OCI-LY1 (cell line): ENCODE data around the gene TDRKH.

ENCODE experiments used
- H2AFZ ChIP-seq: fragments of 200-600 bp; sonication (generic), shearing (Covaris generic); 2 replicates; pipeline ENCODE4 v1.6.0; 2014; ENCODE audit warnings: antibody characterized with exemption, mild to moderate bottlenecking, low read length
- H3F3A ChIP-seq: fragments of 200-600 bp; sonication (generic), shearing (Covaris generic); 2 replicates; pipeline ENCODE4 v1.6.0; 2014; ENCODE audit warnings: mild to moderate bottlenecking, antibody characterized with exemption, low read length, moderate library complexity; ENCODE audit not compliant: insufficient read depth
- H3K27ac ChIP-seq: fragments of 200-600 bp; sonication (generic); 2 replicates; pipeline ENCODE4 v1.5.1; 2014; ENCODE audit warnings: low read length, mixed run types, mild to moderate bottlenecking, low read depth; ENCODE audit not compliant: poor library complexity, severe bottlenecking
- H3K27me3 ChIP-seq: fragments of 200-600 bp; sonication (generic); 2 replicates; pipeline ENCODE4 v1.6.0; 2014; ENCODE audit warnings: antibody characterized with exemption, mild to moderate bottlenecking, low read length, moderate library complexity; ENCODE audit not compliant: insufficient read depth
- H3K36me3 ChIP-seq: fragments of 200-600 bp; sonication (generic); 2 replicates; pipeline ENCODE4 v1.6.1; 2014; ENCODE audit warnings: mild to moderate bottlenecking, antibody characterized with exemption, low read length, moderate library complexity, mixed read lengths; ENCODE audit not compliant: insufficient read depth
- H3K4me1 ChIP-seq: fragments of 200-600 bp; sonication (generic); 2 replicates; pipeline ENCODE4 v1.5.1; 2014; ENCODE audit warnings: mild to moderate bottlenecking, low read length, moderate library complexity; ENCODE audit not compliant: insufficient read depth, severe bottlenecking
- H3K4me2 ChIP-seq: fragments of 200-600 bp; sonication (generic), shearing (Covaris generic); 2 replicates; pipeline ENCODE4 v1.6.1; 2014; ENCODE audit warnings: low read length
- H3K4me3 ChIP-seq: fragments of 200-600 bp; sonication (generic); 2 replicates; pipeline ENCODE4 v1.5.1; 2014; ENCODE audit warnings: low read length, low read depth, mild to moderate bottlenecking, mixed read lengths; ENCODE audit not compliant: poor library complexity, severe bottlenecking
- H3K79me2 ChIP-seq: fragments of 200-600 bp; shearing (Covaris generic); 2 replicates; pipeline ENCODE4 v1.6.1; 2016; ENCODE audit warnings: mixed run types, low read length, mixed read lengths; ENCODE audit not compliant: insufficient read depth
- H3K9ac ChIP-seq: fragments of 200-600 bp; sonication (generic), shearing (Covaris generic); 2 replicates; pipeline ENCODE4 v1.6.1; 2014; ENCODE audit warnings: mild to moderate bottlenecking, low read length, mixed read lengths
- H3K9me2 ChIP-seq: fragments of 200-600 bp; sonication (generic), shearing (Covaris generic); 2 replicates; pipeline ENCODE4 v1.6.1; 2014; ENCODE audit warnings: low read depth, mild to moderate bottlenecking, low read length, mixed read lengths
- H3K9me3 ChIP-seq: fragments of 200-600 bp; shearing (Covaris generic); 2 replicates; pipeline ENCODE4 v1.6.1; 2014; ENCODE audit warnings: low read length, mixed read lengths
- H4K20me1 ChIP-seq: fragments of 200-600 bp; sonication (generic), shearing (Covaris generic); 2 replicates; pipeline ENCODE4 v1.6.0; 2016; ENCODE audit warnings: mild to moderate bottlenecking, low read length; ENCODE audit not compliant: insufficient read depth
- EZH2 ChIP-seq: fragments of 200-600 bp; sonication (generic), shearing (Covaris generic); IDR thresholded peaks from 2 replicates; pipeline ENCODE4 v1.8.0; 2017; ENCODE audit warnings: borderline replicate concordance, mixed run types, mild to moderate bottlenecking, antibody characterized with exemption, low read length, moderate library complexity, mixed read lengths
- TF ChIP-seq, protein P1 (sequence below): fragments of 200-600 bp; sonication (generic), shearing (Covaris generic); IDR thresholded peaks from 2 replicates; pipeline ENCODE4 v1.5.1; 2017; ENCODE audit warnings: mild to moderate bottlenecking, antibody characterized with exemption, low read length, moderate library complexity, mixed read lengths

The TDRKH gene

DNA sequence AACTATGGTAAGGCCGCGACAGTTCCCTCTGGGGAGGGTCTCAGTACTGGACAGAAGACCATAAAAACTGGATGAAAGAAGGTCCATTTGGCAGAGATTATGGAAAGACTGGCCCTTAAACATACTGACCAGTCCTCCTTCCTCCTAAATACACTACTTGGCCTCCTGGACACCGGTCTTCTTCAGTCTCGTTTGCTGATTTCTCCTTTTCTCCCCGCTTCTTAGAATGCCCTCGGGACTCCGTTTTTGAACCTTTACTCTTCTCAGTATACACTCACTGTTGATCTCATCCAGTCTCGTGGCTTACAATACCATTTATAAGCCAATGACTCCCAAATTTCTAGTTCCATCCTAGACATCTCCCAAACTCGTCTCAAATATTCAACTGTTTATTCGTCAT lies 26.3 kb downstream of the TDRKH start:
- H3K36me3 ChIP-seq, result peaks cover 32% of the 10 kb centered on the region
- H3K4me1 ChIP-seq, result peaks cover 16% of the 10 kb centered on the region
- peak overlapping the region; percentile 34 for H3K27ac ChIP-seq
- H3F3A ChIP-seq, result no peaks in the 10 kb centered on the region
- no peaks in the 10 kb centered on the region for H3K27me3 ChIP-seq
- no peaks in the 10 kb centered on the region for H4K20me1 ChIP-seq
- no peaks in the 10 kb centered on the region for H3K9me2 ChIP-seq
- TF ChIP-seq, protein P1, sequence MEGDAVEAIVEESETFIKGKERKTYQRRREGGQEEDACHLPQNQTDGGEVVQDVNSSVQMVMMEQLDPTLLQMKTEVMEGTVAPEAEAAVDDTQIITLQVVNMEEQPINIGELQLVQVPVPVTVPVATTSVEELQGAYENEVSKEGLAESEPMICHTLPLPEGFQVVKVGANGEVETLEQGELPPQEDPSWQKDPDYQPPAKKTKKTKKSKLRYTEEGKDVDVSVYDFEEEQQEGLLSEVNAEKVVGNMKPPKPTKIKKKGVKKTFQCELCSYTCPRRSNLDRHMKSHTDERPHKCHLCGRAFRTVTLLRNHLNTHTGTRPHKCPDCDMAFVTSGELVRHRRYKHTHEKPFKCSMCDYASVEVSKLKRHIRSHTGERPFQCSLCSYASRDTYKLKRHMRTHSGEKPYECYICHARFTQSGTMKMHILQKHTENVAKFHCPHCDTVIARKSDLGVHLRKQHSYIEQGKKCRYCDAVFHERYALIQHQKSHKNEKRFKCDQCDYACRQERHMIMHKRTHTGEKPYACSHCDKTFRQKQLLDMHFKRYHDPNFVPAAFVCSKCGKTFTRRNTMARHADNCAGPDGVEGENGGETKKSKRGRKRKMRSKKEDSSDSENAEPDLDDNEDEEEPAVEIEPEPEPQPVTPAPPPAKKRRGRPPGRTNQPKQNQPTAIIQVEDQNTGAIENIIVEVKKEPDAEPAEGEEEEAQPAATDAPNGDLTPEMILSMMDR, result no peak
- no peak for TF ChIP-seq EZH2
- no peaks in the 10 kb centered on the region for H3K79me2 ChIP-seq
- peak overlapping the region; percentile 43 for H2AFZ ChIP-seq
- peak overlapping the region; percentile 97 for H3K4me3 ChIP-seq
- H3K9me3 ChIP-seq, result no peaks in the 10 kb centered on the region
- H3K4me2 ChIP-seq, result peak overlapping the region; percentile 88
- peak overlapping the region; percentile 94 for H3K9ac ChIP-seq

DNA sequence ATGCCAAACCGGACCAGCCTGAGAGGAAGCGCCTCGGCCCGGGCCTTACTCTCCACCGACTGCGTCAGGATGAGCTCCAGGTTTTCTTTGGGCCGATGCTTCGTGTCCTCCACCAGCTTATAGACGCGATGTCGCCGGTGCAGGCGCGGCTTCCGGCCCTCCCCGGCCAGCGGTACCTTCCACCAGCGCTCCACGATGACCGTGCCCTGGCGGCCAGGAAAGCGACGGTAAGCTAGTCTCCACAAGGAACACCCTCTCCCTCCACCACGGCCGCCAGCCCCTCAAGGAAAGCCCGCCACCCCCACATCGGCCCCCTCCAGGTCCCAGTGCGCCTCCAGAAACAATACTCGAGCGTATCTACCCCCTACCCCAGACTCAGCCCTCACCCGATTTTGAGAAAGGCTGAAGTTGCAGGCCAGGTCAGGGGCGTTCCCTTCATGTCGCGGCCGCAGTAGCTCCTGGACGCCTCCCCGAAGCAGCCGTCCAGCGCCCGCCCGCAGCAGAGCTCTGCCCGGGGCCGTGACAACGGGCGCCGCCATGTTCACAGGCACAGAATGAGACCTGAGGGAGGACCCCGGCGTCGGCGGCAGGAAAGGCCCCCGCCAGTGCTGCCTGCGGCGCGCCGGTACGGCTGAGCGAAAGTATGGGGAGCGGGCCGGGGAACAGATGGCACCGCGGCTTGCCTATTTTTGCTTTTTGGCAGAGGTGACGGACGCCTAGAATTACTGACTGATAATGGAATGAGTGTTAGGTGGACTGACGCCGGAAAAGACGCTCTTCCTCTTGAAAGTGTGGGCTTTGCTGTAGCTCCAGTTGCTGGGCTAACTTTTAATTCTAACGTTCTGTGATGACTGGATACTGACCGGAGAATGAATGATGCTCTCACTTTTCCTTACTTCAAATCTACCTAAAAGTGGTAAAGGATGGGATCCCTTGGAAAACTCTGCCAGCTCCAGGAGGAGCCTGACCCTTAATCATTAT lies 27.1 kb downstream of the TDRKH start, which contains the start of gene MRPL9:
MRPL9 (minus strand) TSS at position 556 of the 981 bp plus-strand sequence; CDS start at position 539, 17 bp downstream.
- Histone ChIP-seq H3K79me2 (no peaks in the 10 kb centered on the region), H3F3A (no peaks in the 10 kb centered on the region), H4K20me1 (no peaks in the 10 kb centered on the region), H3K4me3 (peak within 1 kb of the TSS; percentile 97), H3K27ac (peak within 1 kb of the TSS; percentile 34), H3K9me2 (no peaks in the 10 kb centered on the region), H3K9ac (peak within 1 kb of the TSS; percentile 94), H2AFZ (peak within 1 kb of the TSS; percentile 57), H3K9me3 (no peaks in the 10 kb centered on the region), H3K4me1 (peaks cover 16% of the 10 kb centered on the region), H3K4me2 (peak within 1 kb of the TSS; percentile 88), H3K36me3 (peaks cover 39% of the 10 kb centered on the region), H3K27me3 (no peaks in the 10 kb centered on the region)
- no peak for TF ChIP-seq EZH2
- TF ChIP-seq, protein P1, result no peak

DNA sequence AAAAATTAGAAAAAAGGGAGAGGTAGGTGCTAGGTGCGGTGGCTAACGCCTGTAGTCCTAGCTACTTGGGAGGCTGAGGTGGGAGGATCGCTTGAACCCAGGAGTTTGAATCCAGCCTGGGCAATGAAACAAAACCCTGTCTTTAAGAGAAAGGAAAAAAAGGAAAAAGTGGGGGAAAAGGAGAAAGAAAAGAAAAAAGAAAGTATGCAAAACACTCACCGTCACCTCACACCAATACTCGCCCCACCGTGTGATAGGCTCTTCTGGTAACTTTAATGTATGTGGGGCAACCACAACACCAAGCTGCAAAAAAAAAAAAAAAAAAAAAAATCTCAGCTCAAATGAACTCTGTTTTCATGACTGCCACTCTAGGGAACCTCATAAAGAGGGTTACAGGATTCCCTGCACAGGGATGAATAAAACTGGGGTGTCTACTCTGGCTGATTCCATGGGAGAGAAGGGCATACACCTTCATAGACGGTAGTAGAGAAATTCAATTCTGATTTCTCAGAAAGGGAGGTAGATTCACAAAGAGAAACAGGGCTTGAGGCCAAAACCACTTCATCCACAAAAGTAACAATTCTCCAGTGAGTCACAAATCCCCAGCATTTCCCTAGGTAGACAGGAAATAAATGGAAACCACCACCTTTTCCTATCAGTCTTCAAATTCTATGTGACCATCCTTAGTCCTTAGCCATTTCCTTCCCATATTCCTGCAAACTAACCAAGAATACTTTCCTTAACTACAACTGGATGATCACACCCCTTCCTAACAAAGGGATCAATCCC lies 29.5 kb downstream of the TDRKH start:
- Histone ChIP-seq H3K27ac (no peak overlapping the region), H3K9me2 (no peaks in the 10 kb centered on the region), H3K4me1 (peaks cover 16% of the 10 kb centered on the region), H3K9ac (no peak overlapping the region), H3K9me3 (no peaks in the 10 kb centered on the region), H2AFZ (no peak overlapping the region), H3K27me3 (no peaks in the 10 kb centered on the region), H3K36me3 (peaks cover 41% of the 10 kb centered on the region), H3F3A (no peaks in the 10 kb centered on the region), H3K4me3 (no peak overlapping the region), H4K20me1 (no peaks in the 10 kb centered on the region), H3K4me2 (no peak overlapping the region), H3K79me2 (no peaks in the 10 kb centered on the region)
- TF ChIP-seq, protein P1, result no peak
- no peak for TF ChIP-seq EZH2
